Esophagus squamous epithelium (tissue), 4 donors: ENCODE results near the gene RAB40AL.

Source experiments
- POLR2A ChIP-seq, 4 donors: fragments of 450-650 bp; IDR thresholded peaks; one replicate each; pipeline ENCODE4 v1.6.1; 2017; ENCODE audit warnings: antibody characterized with exemption in 4 of 4, mild to moderate bottlenecking in 4 of 4, moderate library complexity in 3 of 4
- TF ChIP-seq, protein P1 (sequence below), 6 experiments: fragments of 450-650 bp in 4 of 6; fragments of 200-600 bp in 2 of 6; sonication (generic) in 2 of 6; IDR thresholded peaks; one replicate each; pipeline ENCODE4 v1.5.1; 2016 to 2019; ENCODE audit warnings: antibody characterized with exemption in 6 of 6, mild to moderate bottlenecking in 4 of 6, moderate library complexity in 4 of 6

DNA sequence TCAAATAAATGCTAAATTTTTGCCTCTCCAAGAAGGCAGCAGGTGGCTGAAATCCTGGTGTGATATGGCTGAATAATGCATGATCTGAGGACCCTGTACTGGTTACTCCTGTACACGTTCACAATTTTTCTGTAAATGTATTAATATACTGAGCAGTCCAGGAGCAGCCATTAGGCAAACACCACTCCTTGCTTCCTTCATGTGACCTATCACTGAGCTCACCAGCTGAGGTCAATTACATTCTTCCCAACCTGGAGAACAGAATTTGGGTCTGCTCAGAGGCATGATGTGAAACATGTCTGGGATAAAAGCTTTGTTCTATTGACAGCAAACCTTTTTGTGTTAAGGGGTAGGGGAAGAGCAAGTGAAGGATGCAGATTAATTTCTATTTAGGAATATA is 26.9 kb downstream of the RAB40AL start:
- TF ChIP-seq, protein P1, sequence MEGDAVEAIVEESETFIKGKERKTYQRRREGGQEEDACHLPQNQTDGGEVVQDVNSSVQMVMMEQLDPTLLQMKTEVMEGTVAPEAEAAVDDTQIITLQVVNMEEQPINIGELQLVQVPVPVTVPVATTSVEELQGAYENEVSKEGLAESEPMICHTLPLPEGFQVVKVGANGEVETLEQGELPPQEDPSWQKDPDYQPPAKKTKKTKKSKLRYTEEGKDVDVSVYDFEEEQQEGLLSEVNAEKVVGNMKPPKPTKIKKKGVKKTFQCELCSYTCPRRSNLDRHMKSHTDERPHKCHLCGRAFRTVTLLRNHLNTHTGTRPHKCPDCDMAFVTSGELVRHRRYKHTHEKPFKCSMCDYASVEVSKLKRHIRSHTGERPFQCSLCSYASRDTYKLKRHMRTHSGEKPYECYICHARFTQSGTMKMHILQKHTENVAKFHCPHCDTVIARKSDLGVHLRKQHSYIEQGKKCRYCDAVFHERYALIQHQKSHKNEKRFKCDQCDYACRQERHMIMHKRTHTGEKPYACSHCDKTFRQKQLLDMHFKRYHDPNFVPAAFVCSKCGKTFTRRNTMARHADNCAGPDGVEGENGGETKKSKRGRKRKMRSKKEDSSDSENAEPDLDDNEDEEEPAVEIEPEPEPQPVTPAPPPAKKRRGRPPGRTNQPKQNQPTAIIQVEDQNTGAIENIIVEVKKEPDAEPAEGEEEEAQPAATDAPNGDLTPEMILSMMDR (IDR thresholded peaks at IDR 0.05), result no peak
- TF ChIP-seq POLR2A (IDR thresholded peaks at IDR 0.05), result no peak
